Endodermal cell (in vitro differentiated cells): ENCODE measurements around the gene PICK1. TPM values are rescaled to one million over a fixed set of nuclear protein-coding genes. Genes with fewer than 3 reads are reported as not detected.

Experiments
- DNase-seq: peaks from one replicate; pipeline ENCODE4 v3.0.0-alpha.2; 2017
- H3K27ac ChIP-seq: 2 replicates; pipeline ENCODE4 v1.5.1; 2013; ENCODE audit warnings: mild to moderate bottlenecking, low read depth, low read length, moderate library complexity
- H3K27me3 ChIP-seq: 2 replicates; pipeline ENCODE4 v1.6.1; 2013; ENCODE audit warnings: mild to moderate bottlenecking, low read length, moderate library complexity; ENCODE audit not compliant: insufficient read depth, control insufficient read depth, poor library complexity, severe bottlenecking
- H3K36me3 ChIP-seq: 2 replicates; pipeline ENCODE4 v1.7.0; 2013; ENCODE audit warnings: mild to moderate bottlenecking, low read length, moderate library complexity; ENCODE audit not compliant: control insufficient read depth, insufficient read depth
- H3K4me1 ChIP-seq: one replicate; pipeline ENCODE4 v1.7.0; 2013; ENCODE audit warnings: low read length; ENCODE audit not compliant: control insufficient read depth, insufficient read depth
- H3K4me3 ChIP-seq: 2 replicates; pipeline ENCODE4 v1.5.1; 2013; ENCODE audit warnings: mild to moderate bottlenecking, low read length, moderate library complexity
- H3K9ac ChIP-seq: 2 replicates; pipeline ENCODE4 v1.6.1; 2013; ENCODE audit warnings: mild to moderate bottlenecking, low read length, moderate library complexity; ENCODE audit not compliant: poor library complexity, severe bottlenecking; ENCODE audit errors: extremely low read depth
- H3K9me3 ChIP-seq: 2 replicates; pipeline ENCODE4 v1.6.1; 2013; ENCODE audit warnings: mild to moderate bottlenecking, low read length, moderate library complexity; ENCODE audit not compliant: control insufficient read depth
- H3K27ac Mint-ChIP-seq: 2 replicates; pipeline ENCODE4 v1.8.0; 2020; ENCODE audit warnings: mixed read lengths
- H3K27me3 Mint-ChIP-seq: 2 replicates; pipeline ENCODE4 v1.8.0; 2021; ENCODE audit warnings: mild to moderate bottlenecking, mixed read lengths; ENCODE audit not compliant: insufficient read depth
- H3K36me3 Mint-ChIP-seq: 2 replicates; pipeline ENCODE4 v1.8.0; 2020; ENCODE audit warnings: low read depth, mixed read lengths
- H3K4me1 Mint-ChIP-seq: 2 replicates; pipeline ENCODE4 v1.8.0; 2020; ENCODE audit warnings: mixed read lengths
- H3K4me3 Mint-ChIP-seq: 2 replicates; pipeline ENCODE4 v1.8.0; 2020; ENCODE audit warnings: mild to moderate bottlenecking, moderate library complexity, mixed read lengths
- H3K9me3 Mint-ChIP-seq: 2 replicates; pipeline ENCODE4 v1.8.0; 2020; ENCODE audit warnings: mild to moderate bottlenecking, mixed read lengths
- CTCF ChIP-seq: fragments of 200-600 bp; sonication (generic); conservative IDR thresholded peaks from 2 replicates; pipeline ENCODE4 v1.5.0; 2021; ENCODE audit warnings: antibody characterized with exemption, mild to moderate bottlenecking
- WGBS, 2 experiments: methylation state at CpG; one replicate each; pipeline versions ENCODE4 v1.1.5 to v1.1.7; 2013; ENCODE audit warnings: missing lambda C conversion rate in 2 of 2, mixed read lengths in 1 of 2; ENCODE audit not compliant: insufficient coverage in 1 of 2, insufficient read length in 1 of 2; 5-methylcytosine and 5-hydroxymethylcytosine counted together
- total RNA-seq, 2 donors: library from RNA; stranded (reverse); fragmentation: NEBNext Ultra II Directional in 1 of 2; extraction: Animal tissue kit (Norgen Biotek cat#: 25700) in 1 of 2; gene quantifications; 2 replicates in 1 of 2; 3 replicates in 1 of 2; pipeline ENCODE4 v1.2.1, GENCODE V29; 2021

The PICK1 gene
- total RNA-seq, 2 donors from 2014 or later = 42.7 to 54.1 TPM

- 88 to 95% methylated on average over 3 to 6 of the region's 6 CpGs for WGBS, 2 experiments
- no peak overlapping the region for H3K9ac ChIP-seq
- no peak overlapping the region for H3K27ac Mint-ChIP-seq
Observed at GRCh38 chr22:38021206-38021605, 36.0 kb upstream of the PICK1 start.

GRCh38 chr22:38023045-38023444 is 34.2 kb upstream of the PICK1 start:
- TF ChIP-seq CTCF = no peak
- no peaks in the 10 kb centered on the region for H3K9me3 Mint-ChIP-seq
- H3K27ac Mint-ChIP-seq = no peak overlapping the region
- Histone ChIP-seq H3K9ac (no peak overlapping the region), H3K4me1 (no peaks in the 10 kb centered on the region), H3K27ac (no peak overlapping the region), H3K4me3 (no peak overlapping the region), H3K27me3 (no peaks in the 10 kb centered on the region), H3K9me3 (no peaks in the 10 kb centered on the region), H3K36me3 (no peaks in the 10 kb centered on the region)
- peaks cover 4% of the 10 kb centered on the region for H3K27me3 Mint-ChIP-seq
- no peak overlapping the region for H3K4me3 Mint-ChIP-seq
- 83 to 96% methylated on average over 5 of the region's 6 CpGs for WGBS, 2 experiments
- peaks cover 2% of the 10 kb centered on the region for H3K4me1 Mint-ChIP-seq
- no peaks in the 10 kb centered on the region for H3K36me3 Mint-ChIP-seq
- DNase-seq = no peak

More at GRCh38 chr22:38021206-38021605, 36.0 kb upstream of the PICK1 start:
- Histone ChIP-seq H3K27me3 (no peaks in the 10 kb centered on the region), H3K27ac (no peak overlapping the region), H3K4me1 (no peaks in the 10 kb centered on the region), H3K36me3 (no peaks in the 10 kb centered on the region), H3K9me3 (no peaks in the 10 kb centered on the region), H3K4me3 (no peak overlapping the region)
- no peaks in the 10 kb centered on the region for H3K9me3 Mint-ChIP-seq
- H3K4me3 Mint-ChIP-seq = no peak overlapping the region
- no peaks in the 10 kb centered on the region for H3K36me3 Mint-ChIP-seq
- no peak for DNase-seq
- H3K4me1 Mint-ChIP-seq = no peaks in the 10 kb centered on the region
- peaks cover 4% of the 10 kb centered on the region for H3K27me3 Mint-ChIP-seq
- no peak for TF ChIP-seq CTCF

GRCh38 chr22:38025514-38025913 is 31.7 kb upstream of the PICK1 start:
- H3K4me3 Mint-ChIP-seq = no peak overlapping the region

More at GRCh38 chr22:38025514-38025913, 31.7 kb upstream of the PICK1 start:
- Histone ChIP-seq H3K9ac (no peak overlapping the region), H3K4me1 (no peaks in the 10 kb centered on the region), H3K9me3 (no peaks in the 10 kb centered on the region), H3K27ac (no peak overlapping the region), H3K36me3 (no peaks in the 10 kb centered on the region), H3K27me3 (no peaks in the 10 kb centered on the region), H3K4me3 (no peak overlapping the region)
- H3K9me3 Mint-ChIP-seq = no peaks in the 10 kb centered on the region
- no peak for TF ChIP-seq CTCF
- no peak overlapping the region for H3K27ac Mint-ChIP-seq
- H3K4me1 Mint-ChIP-seq = peaks cover 4% of the 10 kb centered on the region
- no peaks in the 10 kb centered on the region for H3K36me3 Mint-ChIP-seq
- 89 to 93% methylated on average over 4 to 8 of the region's 8 CpGs for WGBS, 2 experiments
- peaks cover 6% of the 10 kb centered on the region for H3K27me3 Mint-ChIP-seq
- peak; percentile 30 for DNase-seq
